ENCODE results near the gene SSU72.

The SSU72 gene

DNA sequence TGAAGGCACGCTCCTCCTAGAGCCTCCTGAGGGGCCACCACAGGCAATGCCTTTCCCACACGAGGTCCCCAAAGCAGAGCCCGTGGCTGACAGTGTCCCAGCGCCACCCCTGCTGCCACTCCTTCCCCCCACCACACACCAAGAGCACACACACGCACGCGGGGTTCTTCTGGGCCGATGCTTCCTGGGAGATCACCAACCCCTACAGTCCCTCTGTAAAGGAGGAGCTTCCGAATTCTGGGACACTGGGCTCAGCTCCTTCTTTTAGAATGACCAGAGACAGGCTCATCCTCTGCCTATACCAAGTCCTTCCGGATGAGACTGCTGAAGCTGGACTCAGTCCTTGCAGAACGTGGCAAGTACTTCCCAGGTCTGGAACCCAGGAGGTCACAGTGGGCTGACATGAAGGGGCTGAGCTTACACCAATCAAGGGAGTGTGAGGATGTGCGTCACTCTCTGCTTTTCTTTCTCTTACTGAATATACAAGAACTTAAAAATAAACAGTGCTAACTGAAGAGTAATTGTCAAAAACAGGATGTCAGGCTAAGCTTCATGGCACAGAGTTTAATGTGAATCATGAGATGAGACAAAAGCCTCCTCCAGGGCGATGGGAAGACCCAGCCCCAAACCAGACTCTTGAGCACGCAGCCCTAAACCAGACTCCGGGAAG is 12.7 kb downstream of the SSU72 start:
- no peak overlapping the region for H3K4me3 ChIP-seq (ENCODE audit: low read depth, low read length, poor library complexity, severe bottlenecking)
- no peak overlapping the region for H2AFZ ChIP-seq (ENCODE audit: low read length)
- no peak overlapping the region for H3K27ac ChIP-seq (ENCODE audit: low read depth, low read length, poor library complexity, severe bottlenecking)
- TF ChIP-seq EZH2 (IDR thresholded peaks at IDR 0.05; ENCODE audit: borderline replicate concordance, low read length) = no peak
- TF ChIP-seq, protein P1, sequence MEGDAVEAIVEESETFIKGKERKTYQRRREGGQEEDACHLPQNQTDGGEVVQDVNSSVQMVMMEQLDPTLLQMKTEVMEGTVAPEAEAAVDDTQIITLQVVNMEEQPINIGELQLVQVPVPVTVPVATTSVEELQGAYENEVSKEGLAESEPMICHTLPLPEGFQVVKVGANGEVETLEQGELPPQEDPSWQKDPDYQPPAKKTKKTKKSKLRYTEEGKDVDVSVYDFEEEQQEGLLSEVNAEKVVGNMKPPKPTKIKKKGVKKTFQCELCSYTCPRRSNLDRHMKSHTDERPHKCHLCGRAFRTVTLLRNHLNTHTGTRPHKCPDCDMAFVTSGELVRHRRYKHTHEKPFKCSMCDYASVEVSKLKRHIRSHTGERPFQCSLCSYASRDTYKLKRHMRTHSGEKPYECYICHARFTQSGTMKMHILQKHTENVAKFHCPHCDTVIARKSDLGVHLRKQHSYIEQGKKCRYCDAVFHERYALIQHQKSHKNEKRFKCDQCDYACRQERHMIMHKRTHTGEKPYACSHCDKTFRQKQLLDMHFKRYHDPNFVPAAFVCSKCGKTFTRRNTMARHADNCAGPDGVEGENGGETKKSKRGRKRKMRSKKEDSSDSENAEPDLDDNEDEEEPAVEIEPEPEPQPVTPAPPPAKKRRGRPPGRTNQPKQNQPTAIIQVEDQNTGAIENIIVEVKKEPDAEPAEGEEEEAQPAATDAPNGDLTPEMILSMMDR (IDR thresholded peaks at IDR 0.05; ENCODE audit: low read length) = no peak
- H3K36me3 ChIP-seq (ENCODE audit: insufficient read depth, low read length) = peaks cover 52% of the 10 kb centered on the region
- no peaks in the 10 kb centered on the region for H3K27me3 ChIP-seq (ENCODE audit: insufficient read depth, low read length)
- no peaks in the 10 kb centered on the region for H4K20me1 ChIP-seq (ENCODE audit: insufficient read depth, low read length)
- no peaks in the 10 kb centered on the region for H3K9me2 ChIP-seq (ENCODE audit: low read depth, low read length)
- no peaks in the 10 kb centered on the region for H3K9me3 ChIP-seq (ENCODE audit: low read length)
- H3F3A ChIP-seq (ENCODE audit: insufficient read depth, low read length) = no peaks in the 10 kb centered on the region
- H3K4me1 ChIP-seq (ENCODE audit: insufficient read depth, low read length, severe bottlenecking) = peaks cover 18% of the 10 kb centered on the region
- H3K4me2 ChIP-seq (ENCODE audit: low read length) = no peak overlapping the region
- peaks cover 15% of the 10 kb centered on the region for H3K79me2 ChIP-seq (ENCODE audit: insufficient read depth, low read length)
- H3K9ac ChIP-seq (ENCODE audit: low read length) = no peak overlapping the region

DNA sequence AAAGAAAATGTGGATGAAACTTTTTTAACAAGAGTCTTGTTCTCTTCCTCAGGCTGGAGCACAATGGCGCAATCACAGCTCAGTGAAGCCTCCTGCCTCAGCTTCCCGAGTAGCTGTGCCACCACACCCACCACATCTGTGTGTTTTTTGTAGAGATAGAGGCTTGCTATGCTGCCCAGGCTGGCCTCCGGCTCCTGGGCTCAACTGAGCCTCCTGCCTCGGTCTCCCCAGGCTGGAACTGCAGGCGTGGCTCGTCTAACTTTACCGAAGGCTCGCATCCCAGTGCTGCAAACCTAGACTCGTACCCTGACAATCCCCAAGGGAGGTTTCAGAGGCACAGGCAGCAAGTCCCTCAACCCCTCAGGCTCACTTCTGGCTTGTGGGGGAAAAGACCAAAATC is 14.5 kb downstream of the SSU72 start:
- Histone ChIP-seq H3F3A (ENCODE audit: insufficient read depth, low read length) (no peaks in the 10 kb centered on the region), H3K9me2 (ENCODE audit: low read depth, low read length) (no peaks in the 10 kb centered on the region), H4K20me1 (ENCODE audit: insufficient read depth, low read length) (no peaks in the 10 kb centered on the region), H3K27me3 (ENCODE audit: insufficient read depth, low read length) (no peaks in the 10 kb centered on the region), H3K4me3 (ENCODE audit: low read depth, low read length, poor library complexity, severe bottlenecking) (no peak overlapping the region), H3K9me3 (ENCODE audit: low read length) (no peaks in the 10 kb centered on the region), H3K79me2 (ENCODE audit: insufficient read depth, low read length) (no peaks in the 10 kb centered on the region), H3K9ac (ENCODE audit: low read length) (no peak overlapping the region), H3K4me2 (ENCODE audit: low read length) (no peak overlapping the region), H2AFZ (ENCODE audit: low read length) (no peak overlapping the region), H3K36me3 (ENCODE audit: insufficient read depth, low read length) (peaks cover 38% of the 10 kb centered on the region), H3K4me1 (ENCODE audit: insufficient read depth, low read length, severe bottlenecking) (peaks cover 23% of the 10 kb centered on the region), H3K27ac (ENCODE audit: low read depth, low read length, poor library complexity, severe bottlenecking) (no peak overlapping the region)
- TF ChIP-seq EZH2 (IDR thresholded peaks at IDR 0.05; ENCODE audit: borderline replicate concordance, low read length) = no peak
- TF ChIP-seq, protein P1 (IDR thresholded peaks at IDR 0.05; ENCODE audit: low read length) = no peak

DNA sequence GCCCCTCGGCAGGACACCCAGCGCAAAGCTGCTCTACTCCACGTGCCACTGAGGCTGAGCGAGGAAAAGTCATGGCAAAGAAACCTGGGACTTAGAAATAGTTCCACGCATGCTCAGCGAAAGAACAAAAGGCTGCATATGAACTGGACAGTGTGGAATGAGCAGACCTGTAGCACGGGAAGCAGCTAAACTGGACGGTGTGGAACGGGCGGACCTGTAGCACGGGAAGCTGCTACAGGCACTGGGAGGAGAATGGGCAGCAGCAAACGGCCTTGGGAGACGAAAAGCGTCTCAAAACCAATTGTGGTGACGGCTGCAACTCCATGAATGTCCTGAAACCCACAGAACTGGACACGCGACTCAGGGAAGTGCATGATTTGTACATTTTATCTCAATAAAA is 15.6 kb downstream of the SSU72 start:
- Histone ChIP-seq H3K9me3 (ENCODE audit: low read length) (no peaks in the 10 kb centered on the region), H2AFZ (ENCODE audit: low read length) (no peak overlapping the region), H3K27me3 (ENCODE audit: insufficient read depth, low read length) (no peaks in the 10 kb centered on the region), H4K20me1 (ENCODE audit: insufficient read depth, low read length) (no peaks in the 10 kb centered on the region), H3K9ac (ENCODE audit: low read length) (no peak overlapping the region), H3K27ac (ENCODE audit: low read depth, low read length, poor library complexity, severe bottlenecking) (no peak overlapping the region), H3K4me3 (ENCODE audit: low read depth, low read length, poor library complexity, severe bottlenecking) (no peak overlapping the region), H3K79me2 (ENCODE audit: insufficient read depth, low read length) (no peaks in the 10 kb centered on the region), H3K4me2 (ENCODE audit: low read length) (no peak overlapping the region), H3K4me1 (ENCODE audit: insufficient read depth, low read length, severe bottlenecking) (peaks cover 23% of the 10 kb centered on the region), H3F3A (ENCODE audit: insufficient read depth, low read length) (no peaks in the 10 kb centered on the region), H3K36me3 (ENCODE audit: insufficient read depth, low read length) (peaks cover 27% of the 10 kb centered on the region), H3K9me2 (ENCODE audit: low read depth, low read length) (no peaks in the 10 kb centered on the region)
- TF ChIP-seq EZH2 (IDR thresholded peaks at IDR 0.05; ENCODE audit: borderline replicate concordance, low read length) = no peak
- TF ChIP-seq, protein P1 (IDR thresholded peaks at IDR 0.05; ENCODE audit: low read length) = no peak

Data from OCI-LY1 (cell line).